HG02840 (cell line): ENCODE results near the gene ARSJ.
A peak's percentile ranks its signal among the peaks of the same experiment; 100 is the strongest.
"Not testable (repeated sequence)": the region's sequence is repeated elsewhere in the genome, so short reads cannot be mapped to it uniquely, and the experiment has no call there.

ENCODE experiments used
- ATAC-seq: cut with Tn5 transposase; IDR thresholded peaks from one replicate; pipeline ENCODE4 v1.9.1; 2021; ENCODE audit warnings: mild to moderate bottlenecking, moderate library complexity, moderate number of reproducible peaks; ENCODE audit not compliant: unreplicated experiment, low FRiP score

Gene ARSJ

DNA sequence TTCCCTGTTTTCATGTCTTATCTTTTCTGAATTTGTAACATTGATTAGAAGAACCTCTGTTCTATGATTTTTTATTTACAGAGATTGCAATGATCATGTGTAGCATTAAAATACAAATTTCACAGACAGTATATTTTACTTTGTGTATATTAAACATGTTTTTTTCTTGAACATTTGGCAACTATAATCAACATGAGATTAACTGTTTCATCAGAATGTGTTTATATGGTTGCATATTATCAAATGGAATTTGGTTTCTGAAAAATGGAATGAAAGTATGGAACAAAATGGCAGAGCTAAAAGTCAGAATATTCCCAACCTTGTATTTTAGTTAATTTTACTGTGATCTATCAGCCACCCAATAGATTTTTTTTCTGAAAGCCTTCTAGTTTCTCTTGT, 19.9 kb downstream of the ARSJ start:
- ATAC-seq = no peak

DNA sequence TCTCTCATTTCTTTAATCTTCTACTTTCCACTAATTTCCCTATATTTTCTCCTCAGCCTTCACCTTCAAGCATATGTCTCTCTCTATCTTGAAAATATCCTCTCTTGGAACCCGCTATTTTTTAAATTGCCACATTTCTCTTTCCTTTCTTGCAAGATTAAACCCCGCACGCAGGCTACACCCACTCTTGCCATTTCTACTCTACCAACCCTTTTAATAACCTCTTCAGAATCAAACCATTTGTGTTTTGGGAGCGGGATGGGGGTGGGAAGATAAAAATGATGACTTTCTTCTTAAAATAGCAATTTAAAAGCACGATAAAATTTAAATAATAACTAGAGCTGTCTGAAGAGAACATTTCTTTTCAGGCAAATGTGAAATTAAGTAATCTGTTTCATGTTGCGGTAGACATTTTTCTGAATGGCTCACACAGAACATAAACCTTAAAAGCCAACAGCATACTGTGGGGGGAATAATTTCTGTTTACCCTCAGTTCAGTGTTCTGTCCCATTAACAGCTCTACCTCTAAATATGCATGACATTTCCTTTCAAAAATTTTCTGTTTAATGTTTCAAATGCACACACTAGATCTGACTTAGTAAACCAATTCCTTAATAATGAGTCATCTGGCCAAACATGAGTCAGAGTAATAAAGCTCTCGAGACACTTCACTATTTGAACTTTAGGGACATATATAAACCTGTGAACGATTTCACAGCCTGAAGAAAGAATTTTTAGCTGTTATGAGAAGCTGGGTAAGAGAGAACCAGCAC, 20.5 kb downstream of the ARSJ start:
- ATAC-seq = no peak

DNA sequence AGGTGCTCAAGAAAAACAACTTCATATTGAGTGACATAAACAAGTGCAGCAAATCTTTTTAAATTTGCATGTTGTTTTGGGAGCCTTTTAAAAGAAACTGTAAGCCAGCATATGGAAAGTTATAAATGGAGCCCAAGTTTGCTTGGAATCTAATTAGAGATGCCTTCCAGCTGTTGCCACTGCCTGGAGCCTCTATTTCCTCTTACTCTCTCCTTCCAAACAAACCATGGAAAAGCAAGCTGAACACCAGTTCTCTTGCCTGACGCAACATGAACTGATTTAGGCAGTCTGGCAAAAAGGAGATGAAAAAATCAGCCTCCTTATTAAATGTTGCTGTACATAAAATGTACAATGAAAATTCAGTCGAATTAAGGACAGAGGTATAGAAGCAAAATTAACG, 21.5 kb downstream of the ARSJ start:
- no peak for ATAC-seq

DNA sequence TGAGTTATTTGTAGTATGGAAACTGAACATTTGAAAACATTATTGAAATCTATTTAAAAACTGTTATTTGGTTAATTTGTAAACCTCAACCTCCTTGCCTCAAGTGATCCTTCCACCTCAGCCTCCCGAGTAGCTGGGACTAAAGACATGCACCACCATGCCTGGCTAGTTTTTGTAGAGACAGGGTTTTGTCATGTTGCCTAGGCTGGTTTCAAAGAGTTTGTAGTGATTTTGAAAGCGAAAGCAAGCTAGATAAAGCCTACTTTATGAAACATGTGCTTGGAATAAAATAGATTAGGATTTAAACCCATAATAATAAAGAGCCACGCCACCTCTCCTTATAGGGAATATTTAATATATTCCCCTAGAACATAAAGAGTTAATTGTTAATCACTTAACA, 23.5 kb downstream of the ARSJ start:
- no peak for ATAC-seq

DNA sequence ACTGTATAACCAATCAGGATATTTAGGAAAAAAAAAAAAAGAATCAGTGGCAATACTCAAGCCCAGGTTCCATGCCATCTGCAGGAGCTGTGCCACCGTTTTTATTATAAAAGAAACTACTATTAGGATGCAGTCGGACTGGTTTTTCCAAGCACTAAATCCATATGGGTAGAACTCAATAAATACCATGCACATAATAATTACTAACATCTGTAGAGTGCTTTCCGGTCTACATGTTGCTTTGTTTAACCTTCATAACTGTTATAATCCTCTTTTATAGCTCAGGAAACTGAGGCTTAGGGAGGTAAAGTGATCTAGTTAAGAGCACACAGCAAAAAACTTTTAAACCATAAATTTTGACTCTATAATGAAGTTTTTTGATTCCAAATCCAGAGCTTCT, 24.0 kb downstream of the ARSJ start:
- ATAC-seq = no peak

DNA sequence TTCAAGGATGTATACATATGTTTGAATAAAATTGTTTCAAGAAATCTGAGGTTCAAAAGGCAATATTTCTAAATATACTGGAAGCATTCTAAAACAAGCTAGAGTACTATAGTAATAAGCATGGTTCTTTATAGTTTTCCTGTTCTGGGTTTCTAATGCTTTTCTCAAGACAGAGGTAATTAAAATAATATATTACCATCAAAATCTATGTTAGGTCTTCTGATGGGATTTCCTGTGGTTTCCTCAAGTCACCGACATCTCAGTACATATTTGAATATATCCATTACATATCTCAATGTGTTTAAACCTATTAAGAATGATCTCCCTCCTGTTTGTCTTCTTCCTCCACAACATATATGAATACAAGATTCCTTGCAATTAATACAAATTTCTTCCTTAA, 25.6 kb downstream of the ARSJ start:
- ATAC-seq = no peak

DNA sequence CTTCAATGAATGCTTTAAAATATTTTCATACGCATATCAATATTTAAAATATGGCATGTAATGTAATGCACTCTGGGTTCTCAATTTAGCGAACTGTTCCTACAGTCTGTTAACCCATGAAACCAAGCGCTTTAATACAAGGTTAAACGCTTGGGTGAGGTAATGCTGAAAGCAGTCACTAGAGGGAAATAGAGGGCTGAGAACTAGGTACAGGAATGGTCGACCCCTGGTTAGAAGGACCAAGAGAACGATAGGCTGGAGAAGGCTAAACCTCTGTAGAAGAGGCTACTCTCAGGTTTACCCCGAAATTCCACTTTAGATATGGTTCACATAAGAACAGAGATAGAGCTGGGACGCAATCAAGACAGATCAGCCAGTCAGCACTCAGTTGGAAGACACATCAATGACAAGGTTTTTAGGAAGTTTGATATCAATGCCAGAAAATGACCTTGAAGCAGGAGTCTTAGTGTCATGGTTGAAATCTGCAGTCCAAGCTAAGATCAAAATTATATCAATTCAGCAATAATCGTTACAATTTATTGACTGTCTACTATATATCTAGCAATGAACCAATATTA, 26.9 kb downstream of the ARSJ start:
- peak; percentile 83 for ATAC-seq

DNA sequence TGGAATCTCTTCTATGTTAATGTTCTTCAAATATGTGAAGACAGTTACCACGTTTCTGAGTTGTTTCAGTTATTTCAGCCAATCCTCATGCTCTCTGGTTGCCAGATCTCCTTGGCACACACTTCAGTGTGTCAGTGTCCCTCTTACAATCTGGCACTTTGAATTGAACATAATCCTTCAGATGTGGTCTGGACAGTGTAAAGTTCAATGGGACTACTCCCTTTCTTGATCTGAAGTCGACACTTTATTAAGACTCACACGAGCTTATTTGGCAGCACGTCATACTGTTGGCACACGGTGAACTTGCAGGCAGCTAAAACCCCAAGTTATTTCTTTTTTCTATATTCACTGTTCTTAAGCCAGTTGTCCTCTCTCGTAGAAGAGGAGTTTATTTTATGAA, 28.2 kb downstream of the ARSJ start:
- no peak for ATAC-seq

DNA sequence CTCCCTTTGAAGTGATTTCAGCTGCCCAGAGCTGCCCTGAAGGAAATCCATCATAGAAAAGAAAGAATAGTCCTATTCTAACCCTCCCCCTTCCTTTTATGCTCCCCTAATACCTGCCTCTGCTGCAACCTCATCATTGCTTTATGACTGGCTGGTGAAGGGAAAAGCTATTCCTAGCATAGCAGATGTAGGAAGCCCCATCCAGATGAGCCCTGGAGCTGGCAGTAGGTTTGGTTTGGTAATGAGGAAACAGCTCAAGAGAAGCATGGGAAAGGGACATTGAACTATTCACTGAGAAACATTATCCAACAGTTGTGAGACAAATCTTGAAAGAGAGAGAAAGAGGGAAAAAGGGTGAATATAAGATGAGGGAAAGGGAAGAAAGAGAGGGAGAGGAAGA, 29.2 kb downstream of the ARSJ start:
- ATAC-seq = no peak

DNA sequence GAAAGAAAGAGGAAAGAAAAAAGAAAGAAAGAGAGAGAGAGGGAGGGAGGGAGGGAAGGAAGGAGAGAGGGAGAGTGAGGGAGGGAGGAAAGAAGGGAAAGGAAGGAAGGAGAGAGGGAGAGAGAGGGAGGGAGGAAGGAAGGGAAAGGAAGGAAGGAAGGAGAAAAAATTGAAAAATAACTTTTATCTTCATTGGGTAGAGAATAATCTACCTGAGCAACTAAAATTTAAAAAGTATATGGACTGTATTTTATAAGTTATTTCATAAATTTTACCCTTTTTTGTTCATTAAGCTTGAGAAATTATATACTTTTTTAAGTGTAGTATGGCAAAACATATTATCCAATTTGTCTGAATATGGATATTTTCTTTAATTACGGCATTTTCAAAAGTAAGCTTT, 32.0 kb downstream of the ARSJ start:
- ATAC-seq = no peak

DNA sequence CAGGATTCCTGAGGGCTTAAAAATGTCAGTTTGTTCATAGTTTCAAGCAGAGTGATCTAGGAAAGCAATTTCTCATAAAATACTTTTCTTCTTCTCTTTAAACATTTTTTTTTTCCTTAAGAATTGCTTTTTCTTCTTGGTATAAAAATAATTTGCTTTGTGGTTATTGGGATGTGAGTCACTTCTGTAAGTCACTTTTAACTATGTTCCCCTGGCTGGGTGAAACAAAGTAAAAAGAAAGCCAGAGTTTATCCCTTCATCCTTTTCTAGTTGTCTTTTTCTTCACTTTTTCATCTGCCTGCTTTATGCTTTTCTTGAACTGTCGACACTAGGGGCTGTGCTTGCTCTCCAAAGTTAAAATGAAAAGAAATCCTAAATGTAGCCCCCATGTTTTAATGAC, 33.5 kb downstream of the ARSJ start:
- no peak for ATAC-seq

DNA sequence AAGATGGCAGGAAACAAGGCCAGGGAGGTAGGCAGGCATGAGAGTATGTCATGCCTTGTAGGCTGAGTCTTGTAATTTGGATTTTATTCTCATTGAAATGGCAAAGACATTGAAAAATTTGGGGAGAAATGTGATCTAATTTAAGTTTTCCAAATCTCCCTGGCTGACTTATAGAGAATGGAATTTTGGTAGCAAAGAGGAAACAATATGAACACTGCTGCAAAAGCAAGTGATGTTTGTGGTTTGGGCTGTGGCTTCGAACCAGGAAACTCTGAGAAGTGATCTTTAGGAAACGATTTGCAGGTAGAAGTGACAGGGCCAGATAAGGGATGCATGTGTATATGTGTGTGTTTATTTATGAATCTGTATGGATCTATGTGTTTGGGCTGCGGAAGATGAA, 35.6 kb downstream of the ARSJ start:
- ATAC-seq = no peak

DNA sequence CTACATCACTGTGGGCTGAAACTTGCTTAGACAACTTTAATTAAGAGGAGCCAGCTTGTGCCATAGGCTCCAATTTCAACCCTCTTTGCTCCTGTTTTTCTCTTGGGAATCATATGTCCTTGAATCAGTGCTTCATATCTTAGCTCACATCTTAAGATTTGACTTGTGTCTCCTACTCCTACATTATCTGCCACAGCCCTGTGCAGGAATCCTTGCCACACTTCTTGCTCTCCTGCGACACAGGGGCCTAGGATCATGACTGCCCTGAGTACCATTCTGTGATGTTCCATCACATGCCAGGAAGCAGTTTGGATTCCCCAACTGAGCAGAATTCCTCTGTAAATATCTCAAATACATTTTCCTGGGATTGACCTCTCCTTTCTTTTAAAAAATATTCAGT, 36.4 kb downstream of the ARSJ start:
- ATAC-seq = no peak

DNA sequence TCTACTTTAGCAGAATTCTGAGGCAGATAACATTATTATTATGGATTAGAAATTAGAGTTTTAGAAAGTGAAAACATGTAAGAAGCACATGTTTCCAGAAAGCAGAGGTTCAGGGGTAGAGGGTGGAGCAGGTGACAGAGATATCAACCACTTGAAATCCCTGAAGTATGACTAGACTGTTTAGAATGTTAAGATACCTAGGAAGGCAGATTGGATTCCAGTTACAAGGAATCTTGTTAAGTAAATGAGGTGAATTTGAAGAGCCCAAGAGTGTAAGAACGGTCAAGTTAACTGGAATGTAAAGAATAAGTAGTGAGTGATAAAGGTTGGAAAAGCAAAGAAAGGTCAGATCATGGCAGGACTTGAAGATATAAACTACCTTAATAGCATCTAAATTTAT, 37.6 kb downstream of the ARSJ start:
- ATAC-seq = no peak

DNA sequence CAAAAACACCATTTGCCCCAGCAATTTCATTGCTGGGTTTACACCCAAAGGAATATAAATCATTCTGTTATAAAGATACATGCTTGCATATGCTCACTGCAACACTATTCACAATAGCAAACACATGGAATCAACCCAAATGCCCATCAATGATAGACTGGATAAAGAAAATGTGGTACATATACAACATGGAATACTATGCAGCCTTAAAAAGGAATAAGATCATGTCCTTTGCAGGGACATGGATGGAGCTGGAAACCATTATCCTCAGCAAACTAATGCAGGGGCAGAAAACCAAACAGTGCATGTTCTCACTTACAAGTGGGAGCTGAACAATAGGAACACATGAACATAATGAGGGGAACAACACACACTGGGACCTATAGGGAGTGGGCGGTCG, 39.3 kb downstream of the ARSJ start:
- ATAC-seq = not testable (repeated sequence)

DNA sequence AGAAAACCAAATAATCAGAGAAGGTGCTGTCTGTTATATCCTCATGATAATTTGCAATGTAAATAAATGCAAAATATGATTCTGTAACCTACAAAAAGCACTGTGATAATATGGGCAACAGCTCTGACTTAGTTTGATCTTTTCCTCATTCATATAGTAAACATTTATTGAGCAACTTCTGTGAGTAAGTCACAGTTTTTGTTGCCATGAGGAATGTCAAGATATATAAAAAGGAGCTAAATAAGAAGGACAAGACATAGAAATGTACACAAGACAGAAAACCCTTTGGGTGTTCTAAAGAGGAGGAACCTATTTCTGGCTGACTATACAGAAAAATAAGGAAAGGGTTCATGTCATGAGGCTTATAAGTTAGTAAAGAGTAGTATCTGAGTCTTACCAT, 44.3 kb downstream of the ARSJ start:
- no peak for ATAC-seq

DNA sequence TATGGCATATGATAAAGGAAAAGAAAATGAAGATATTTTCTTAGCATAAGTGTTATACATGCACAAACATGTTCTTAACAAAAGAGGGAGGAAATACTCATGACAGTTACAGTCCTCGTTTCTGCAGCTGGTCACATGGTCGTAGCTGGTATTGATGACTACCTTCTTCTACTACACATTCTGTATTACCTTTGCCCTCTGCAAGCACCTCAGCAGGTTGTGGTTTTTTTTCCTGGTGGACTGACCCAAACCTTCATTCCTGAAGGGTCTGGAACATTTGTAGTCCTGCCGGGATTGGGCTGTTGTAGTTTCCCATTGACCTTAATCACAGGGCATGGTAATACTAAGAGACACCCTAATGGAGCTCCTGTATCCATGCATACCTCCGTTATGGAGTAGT, 54.7 kb downstream of the ARSJ start:
- not testable (repeated sequence) for ATAC-seq

DNA sequence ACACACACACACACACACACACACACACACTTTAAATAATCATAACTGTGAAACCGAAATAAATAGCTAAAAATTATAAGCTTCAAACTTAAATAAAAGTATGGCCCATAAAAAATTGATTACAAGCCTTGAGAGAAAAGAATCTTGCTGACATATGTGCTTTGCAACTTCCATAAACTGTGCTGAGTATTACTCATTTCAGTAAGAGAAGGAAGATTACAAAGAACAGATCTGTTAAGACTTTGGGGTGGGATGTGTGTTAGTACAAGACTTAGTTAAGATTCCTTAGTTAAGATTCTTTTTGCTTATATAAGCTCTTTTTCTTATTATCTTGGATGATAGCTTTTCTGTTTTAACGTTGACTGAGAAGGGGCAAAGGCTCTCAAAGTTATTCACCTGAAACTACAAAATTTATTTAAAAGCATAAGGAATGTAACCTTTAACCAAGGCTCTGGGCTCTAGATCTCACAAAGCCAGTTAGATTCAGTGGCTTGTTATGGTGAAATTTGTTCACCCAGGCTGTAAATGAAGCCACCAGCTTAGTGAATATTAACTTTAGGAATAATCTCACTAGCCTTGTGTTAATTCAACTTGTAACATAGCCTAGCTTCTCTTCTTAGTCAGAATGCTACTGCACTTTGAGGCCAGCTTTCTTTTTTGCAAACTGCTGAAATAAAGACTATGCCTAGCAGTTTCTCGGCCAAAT, 58.2 kb downstream of the ARSJ start:
- ATAC-seq = no peak

DNA sequence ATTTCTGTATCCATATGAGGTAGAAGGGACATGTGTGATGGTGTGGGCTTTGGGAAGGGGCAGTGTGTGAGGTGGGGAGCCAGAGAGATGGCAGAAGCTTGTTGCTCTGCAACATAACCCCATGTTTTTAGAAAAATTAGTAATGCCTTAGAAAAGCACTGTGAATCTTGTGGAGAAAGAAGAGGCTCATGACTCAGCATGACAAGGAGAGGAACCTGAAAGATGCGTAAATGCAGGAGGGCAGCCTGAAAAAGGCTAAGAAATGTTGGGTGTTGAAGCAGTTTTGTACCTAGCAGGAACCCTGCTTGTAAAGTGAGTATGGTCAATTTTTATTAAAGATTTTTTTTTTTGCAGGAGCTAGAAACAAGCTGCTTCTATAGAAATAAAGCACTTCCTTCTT, 59.8 kb downstream of the ARSJ start:
- no peak for ATAC-seq

DNA sequence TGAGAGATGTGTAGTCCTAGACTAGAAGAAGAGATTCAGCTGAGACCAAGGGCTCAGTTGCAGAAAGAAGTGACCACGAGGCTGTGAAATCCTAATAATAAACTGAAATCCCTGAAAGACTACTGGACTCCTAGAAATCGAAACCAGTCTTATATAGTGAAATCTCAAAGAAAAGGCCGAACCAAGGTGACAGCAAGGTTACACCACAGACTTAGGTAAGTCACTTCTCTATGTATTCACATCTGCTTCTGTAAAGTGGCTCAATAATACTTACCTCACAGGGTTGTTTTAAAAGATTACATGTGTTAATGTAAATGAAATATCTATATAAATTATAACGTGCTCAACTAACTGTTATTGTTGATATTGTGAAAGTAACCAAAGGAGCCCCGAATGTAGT, 60.3 kb downstream of the ARSJ start:
- no peak for ATAC-seq

DNA sequence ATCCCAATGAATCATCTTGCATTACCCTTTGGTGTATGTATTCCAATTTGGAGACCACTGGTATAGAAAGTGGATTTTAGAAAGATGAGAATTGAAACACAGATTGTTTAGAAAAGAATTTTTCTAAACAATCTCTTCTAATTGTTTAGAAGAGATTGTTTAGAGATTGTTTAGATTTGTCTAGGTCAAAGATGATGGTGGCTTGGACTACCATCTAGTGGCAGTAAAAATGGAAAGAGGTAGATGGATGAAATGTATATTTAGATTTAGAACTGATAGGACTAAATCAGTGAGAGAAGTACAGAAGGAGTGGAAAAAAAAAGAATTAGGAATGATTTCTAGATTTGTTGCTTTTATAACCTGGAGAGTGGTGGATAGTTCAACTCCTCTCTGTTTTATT, 70.6 kb downstream of the ARSJ start:
- ATAC-seq = no peak

DNA sequence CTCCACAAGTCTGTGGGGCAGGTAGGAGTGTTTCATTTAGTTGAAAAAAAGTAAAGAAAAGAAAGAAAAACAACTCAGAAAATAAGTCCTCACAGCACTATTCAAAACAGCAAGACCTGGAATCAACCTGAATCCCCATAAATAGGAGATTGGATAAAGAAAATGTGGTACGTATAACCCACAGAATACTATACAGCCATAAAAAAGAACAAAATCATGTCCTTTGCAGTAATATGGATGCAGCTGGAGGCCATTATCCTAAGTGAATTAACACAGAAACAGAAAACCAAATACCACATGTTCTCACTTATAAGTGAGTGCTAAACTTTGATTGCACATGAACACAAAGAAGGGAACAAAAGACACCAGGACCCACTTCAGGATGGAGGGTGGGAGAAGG, 71.9 kb downstream of the ARSJ start:
- ATAC-seq = no peak
